Esophagus (tissue), 2 donors: ENCODE measurements around the gene ZNF784. TPM values are rescaled to one million over a fixed set of nuclear protein-coding genes. Genes with fewer than 3 reads are reported as not detected.

Source experiments
- H3K27ac ChIP-seq, 2 donors: one replicate each; pipeline ENCODE4 v1.5.1; 2013; ENCODE audit warnings: low read depth in 2 of 2, mild to moderate bottlenecking in 2 of 2, inconsistent platforms in 1 of 2, low read length in 1 of 2, moderate library complexity in 1 of 2
- H3K27me3 ChIP-seq, 2 donors: one replicate each; pipeline ENCODE4 v1.6.1; 2013; ENCODE audit warnings: low read length in 2 of 2, control low read depth in 1 of 2, mild to moderate bottlenecking in 1 of 2; ENCODE audit not compliant: insufficient read depth in 2 of 2, control insufficient read depth in 1 of 2
- H3K36me3 ChIP-seq, 2 donors: one replicate each; pipeline ENCODE4 v1.6.1; 2013; ENCODE audit warnings: low read length in 1 of 2; ENCODE audit not compliant: control insufficient read depth in 2 of 2, insufficient read depth in 2 of 2
- H3K4me1 ChIP-seq, 2 donors: one replicate each; pipeline ENCODE4 v1.6.1; 2013; ENCODE audit warnings: low read length in 1 of 2; ENCODE audit not compliant: control insufficient read depth in 2 of 2, insufficient read depth in 2 of 2
- H3K4me3 ChIP-seq, 2 donors: one replicate each; pipeline ENCODE4 v1.5.1; 2013; ENCODE audit warnings: low read length in 2 of 2, mild to moderate bottlenecking in 2 of 2, low read depth in 1 of 2, moderate library complexity in 1 of 2
- H3K9me3 ChIP-seq, 2 donors: one replicate each; pipeline ENCODE4 v1.6.1; 2013; ENCODE audit warnings: mild to moderate bottlenecking in 2 of 2, low read depth in 1 of 2, low read length in 1 of 2, moderate library complexity in 1 of 2; ENCODE audit not compliant: control insufficient read depth in 2 of 2, insufficient read depth in 1 of 2
- WGBS, 2 donors: extraction: QIAGEN DNeasy Blood & Tissue Kit; methylation state at CpG; one replicate each; pipeline ENCODE4 v1.1.7; 2013; 5-methylcytosine and 5-hydroxymethylcytosine counted together
- polyA plus RNA-seq, 2 donors: library from polyadenylated mRNA; stranded (reverse); fragments of 200-250 nt; gene quantifications; one replicate each; pipeline ENCODE4 v1.2.3, GENCODE V29; 2013
- donor health status: healthy with polysubstance abuse.
- donor health status: Bipolar disorder and iron deficiency.

ZNF784 gene
- polyA plus RNA-seq, 2 donors, result 5.2 to 5.9 TPM

GRCh38 chr19:55599842-55600661 is 24.3 kb downstream of the ZNF784 start, which contains the start of gene ZNF524:
Gene ZNF524 (plus strand): TSS chr19:55600288. CDS start chr19:55602113, 1,825 bp downstream.
- no peaks in the 10 kb centered on the region for H3K9me3 ChIP-seq
- H3K4me3 ChIP-seq, result peak within 1 kb of the TSS; percentile 57 to 78
- peaks cover 0 to 21% of the 10 kb centered on the region in 2 donors for H3K36me3 ChIP-seq
- 1% methylated on average over 33 to 97 of the region's 97 CpGs for WGBS, 2 donors
- peak within 1 kb of the TSS; percentile 86 to 100 for H3K27ac ChIP-seq
- H3K27me3 ChIP-seq, result no peaks in the 10 kb centered on the region
- H3K4me1 ChIP-seq, result peaks cover 0 to 7% of the 10 kb centered on the region in 2 donors

DNA sequence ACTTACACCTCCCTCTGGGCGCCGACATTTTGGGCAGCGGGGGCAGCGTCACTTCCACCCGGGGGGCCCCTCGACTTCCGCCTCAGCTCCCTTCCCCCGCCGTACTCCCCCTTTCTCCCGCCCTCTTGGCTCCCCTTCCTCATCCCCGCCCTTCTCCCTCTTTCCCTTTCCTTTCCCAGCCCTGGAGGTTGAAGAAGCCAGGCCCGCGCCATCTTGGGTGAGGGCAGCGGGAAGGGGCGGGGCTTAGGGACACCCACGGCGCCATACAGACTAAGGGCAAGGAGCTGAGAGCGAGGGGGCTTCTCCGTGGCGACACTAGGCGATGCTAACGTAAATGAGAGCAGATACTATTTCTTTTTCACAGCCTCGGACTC is 24.9 kb downstream of the ZNF784 start, which contains the start of gene FIZ1:
TSS of gene FIZ1 (minus strand) at position 50 of the 374 bp plus-strand sequence. CDS start 1,652 bp downstream, outside the sequence.
- peaks cover 0 to 3% of the 10 kb centered on the region in 2 donors for H3K4me1 ChIP-seq
- peaks cover 0 to 21% of the 10 kb centered on the region in 2 donors for H3K36me3 ChIP-seq
- H3K9me3 ChIP-seq, result no peaks in the 10 kb centered on the region
- peak within 1 kb of the TSS; percentile 86 to 100 for H3K27ac ChIP-seq
- peak within 1 kb of the TSS; percentile 57 to 78 for H3K4me3 ChIP-seq
- H3K27me3 ChIP-seq, result no peaks in the 10 kb centered on the region
- WGBS, 2 donors, result 0 to 1% methylated on average over 19 to 23 of the region's 23 CpGs

GRCh38 chr19:55598719-55599467 is 25.5 kb downstream of the ZNF784 start:
- Histone ChIP-seq H3K27me3 (no peaks in the 10 kb centered on the region), H3K36me3 (peaks cover 0 to 21% of the 10 kb centered on the region in 2 donors), H3K4me3 (peak overlapping the region; percentile 57 to 78), H3K9me3 (no peaks in the 10 kb centered on the region), H3K4me1 (peaks cover 0 to 2% of the 10 kb centered on the region in 2 donors), H3K27ac (peak overlapping the region; percentile 86 to 100)
- 6 to 7% methylated on average over 23 to 26 of the region's 26 CpGs for WGBS, 2 donors

- H3K36me3 ChIP-seq, result peaks cover 0 to 23% of the 10 kb centered on the region in 2 donors
- H3K27me3 ChIP-seq, result no peaks in the 10 kb centered on the region
- no peak overlapping the region for H3K27ac ChIP-seq
- H3K4me3 ChIP-seq, result no peak overlapping the region
- peaks cover 0 to 2% of the 10 kb centered on the region in 2 donors for H3K4me1 ChIP-seq
- 86 to 92% methylated on average over 9 of the region's 9 CpGs for WGBS, 2 donors
- H3K9me3 ChIP-seq, result no peaks in the 10 kb centered on the region
Observed at GRCh38 chr19:55598034-55598433, 26.3 kb downstream of the ZNF784 start.

DNA sequence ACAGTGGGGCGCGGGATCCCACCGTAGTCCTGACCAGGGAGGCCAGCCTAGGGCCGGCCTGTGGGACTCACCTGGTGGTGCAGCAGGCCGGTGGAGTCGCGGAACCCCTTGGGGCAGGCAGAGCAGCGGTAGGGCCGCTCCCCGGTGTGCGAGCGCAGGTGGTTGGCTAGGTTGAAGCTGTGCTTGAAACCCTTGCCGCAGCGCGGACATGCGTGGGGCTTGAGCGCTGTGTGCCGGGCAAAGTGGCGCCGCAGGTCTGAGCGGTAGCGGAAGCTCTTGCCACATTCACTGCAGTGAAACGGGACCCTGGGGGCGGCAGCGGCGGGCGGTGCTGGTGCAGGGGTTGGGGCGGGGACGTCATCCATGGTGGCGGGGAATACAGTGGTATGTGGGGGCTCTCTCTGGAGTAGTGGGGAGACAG is 26.9 kb downstream of the ZNF784 start:
- Histone ChIP-seq H3K27ac (no peak overlapping the region), H3K4me3 (no peak overlapping the region), H3K4me1 (peaks cover 0 to 2% of the 10 kb centered on the region in 2 donors), H3K36me3 (peaks cover 0 to 18% of the 10 kb centered on the region in 2 donors), H3K27me3 (no peaks in the 10 kb centered on the region), H3K9me3 (no peaks in the 10 kb centered on the region)
- 95 to 96% methylated on average over 30 of the region's 30 CpGs for WGBS, 2 donors

- no peak overlapping the region for H3K4me3 ChIP-seq
- H3K27ac ChIP-seq, result no peak overlapping the region
- 94 to 96% methylated on average over 3 of the region's 3 CpGs for WGBS, 2 donors
- no peaks in the 10 kb centered on the region for H3K27me3 ChIP-seq
- peaks cover 0 to 2% of the 10 kb centered on the region in 2 donors for H3K4me1 ChIP-seq
- H3K36me3 ChIP-seq, result peaks cover 0 to 19% of the 10 kb centered on the region in 2 donors
- no peaks in the 10 kb centered on the region for H3K9me3 ChIP-seq
Observed at GRCh38 chr19:55596304-55596703, 28.1 kb downstream of the ZNF784 start.

DNA sequence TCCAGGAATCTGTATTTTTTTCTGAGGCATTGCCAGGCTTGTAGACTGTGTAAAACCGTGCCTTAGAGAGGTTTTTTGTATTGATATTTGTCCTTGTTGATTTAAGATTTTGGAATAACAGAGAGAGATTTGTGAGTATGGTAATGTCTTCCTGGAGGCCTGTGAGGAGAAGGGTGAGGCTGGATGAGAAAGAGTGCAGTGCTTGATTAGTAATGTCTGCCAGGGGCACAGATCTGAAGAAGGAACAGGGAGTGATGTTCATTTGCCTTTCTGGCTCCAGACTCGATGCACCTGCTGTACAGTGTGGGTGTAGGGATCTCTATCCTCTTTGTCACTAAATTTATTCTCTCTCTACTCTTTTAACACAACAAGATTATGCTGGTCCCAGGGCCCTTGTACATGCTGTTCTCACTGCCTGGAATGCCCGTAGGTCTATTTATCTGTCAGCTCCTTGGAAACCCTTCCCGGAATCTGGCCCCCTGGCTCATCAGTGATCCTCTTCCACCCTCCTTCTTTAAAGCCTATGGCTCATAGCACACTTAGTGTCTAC is 29.3 kb downstream of the ZNF784 start:
- no peaks in the 10 kb centered on the region for H3K4me1 ChIP-seq
- peaks cover 0 to 19% of the 10 kb centered on the region in 2 donors for H3K36me3 ChIP-seq
- WGBS, 2 donors, result 85 to 90% methylated on average over 4 of the region's 4 CpGs
- H3K27me3 ChIP-seq, result no peaks in the 10 kb centered on the region
- H3K9me3 ChIP-seq, result no peaks in the 10 kb centered on the region
- H3K27ac ChIP-seq, result no peak overlapping the region
- no peak overlapping the region for H3K4me3 ChIP-seq

GRCh38 chr19:55593096-55593772 is 31.1 kb downstream of the ZNF784 start:
- Histone ChIP-seq H3K4me3 (no peak overlapping the region), H3K4me1 (no peaks in the 10 kb centered on the region), H3K27me3 (no peaks in the 10 kb centered on the region), H3K9me3 (no peaks in the 10 kb centered on the region), H3K36me3 (peaks cover 0 to 19% of the 10 kb centered on the region in 2 donors), H3K27ac (no peak overlapping the region)
- WGBS, 2 donors, result 85 to 86% methylated on average over 59 to 68 of the region's 68 CpGs
